Immature natural killer cell (primary cell): Measurements from ENCODE around the gene UBE2E2. TPM values are rescaled to one million over a fixed set of nuclear protein-coding genes. Genes with fewer than 3 reads are reported as not detected.
A peak's percentile ranks its signal among the peaks of the same experiment; 100 is the strongest.
"Not testable (repeated sequence)": the region's sequence is repeated elsewhere in the genome, so short reads cannot be mapped to it uniquely, and the experiment has no call there.

Experiments used
- DNase-seq, 3 donors: peaks; one replicate each; pipeline ENCODE4 v3.0.0; 2022; ENCODE audit warnings: mixed read lengths in 1 of 3
- H3K27ac Mint-ChIP-seq, 6 donors: one replicate each; pipeline ENCODE4 v1.8.0; 2020; ENCODE audit warnings: mixed read lengths in 6 of 6, mild to moderate bottlenecking in 5 of 6, inconsistent platforms in 4 of 6, moderate library complexity in 3 of 6
- H3K27me3 Mint-ChIP-seq, 3 donors: one replicate each; pipeline ENCODE4 v1.8.0; 2020 to 2021; ENCODE audit warnings: low read depth in 3 of 3, mild to moderate bottlenecking in 3 of 3, mixed read lengths in 3 of 3, moderate library complexity in 3 of 3, inconsistent platforms in 1 of 3
- H3K36me3 Mint-ChIP-seq, 3 donors: one replicate each; pipeline ENCODE4 v1.8.0; 2020; ENCODE audit warnings: mixed read lengths in 3 of 3, inconsistent platforms in 2 of 3, mild to moderate bottlenecking in 2 of 3
- H3K4me1 Mint-ChIP-seq, 2 donors: one replicate each; pipeline ENCODE4 v1.8.0; 2020; ENCODE audit warnings: inconsistent platforms in 2 of 2, mild to moderate bottlenecking in 2 of 2, mixed read lengths in 2 of 2, moderate library complexity in 1 of 2
- H3K4me3 Mint-ChIP-seq, 5 donors: one replicate each; pipeline ENCODE4 v1.8.0; 2020; ENCODE audit warnings: mild to moderate bottlenecking in 5 of 5, mixed read lengths in 5 of 5, inconsistent platforms in 3 of 5, moderate library complexity in 3 of 5
- H3K9me3 Mint-ChIP-seq, 6 donors: one replicate each; pipeline ENCODE4 v1.8.0; 2020; ENCODE audit warnings: mild to moderate bottlenecking in 6 of 6, mixed read lengths in 6 of 6, inconsistent platforms in 4 of 6, moderate library complexity in 3 of 6
- polyA plus RNA-seq, 3 donors: library from polyadenylated mRNA; unstranded; fragments of 300-500 nt; fragmentation: Illumina TruSeq; gene quantifications; one replicate each; pipeline ENCODE4 v1.2.3, GENCODE V29; 2021

Gene UBE2E2
- polyA plus RNA-seq, 3 donors from 2014 or later, result 1.8 to 12.9 (median 5.0) TPM

DNA sequence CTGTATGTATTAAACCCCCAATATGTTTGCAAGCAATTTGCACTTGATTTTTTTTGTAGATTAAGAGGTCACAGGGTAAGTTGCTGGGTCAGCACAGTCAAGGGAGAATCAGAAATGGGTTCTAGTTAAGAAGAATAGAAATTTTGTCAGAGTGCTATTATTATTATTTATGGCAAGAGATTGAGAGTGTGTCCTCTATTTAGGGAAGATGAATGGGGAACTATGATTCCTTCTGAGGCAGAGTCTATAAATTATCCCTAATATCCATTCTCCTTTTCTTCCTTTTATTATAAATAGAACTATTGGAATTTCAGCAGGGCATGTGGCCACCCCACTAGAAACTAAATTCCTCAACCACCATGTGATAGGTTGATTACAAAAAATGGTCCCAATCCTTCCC lies 392.7 kb downstream of the UBE2E2 start:
- H3K9me3 Mint-ChIP-seq, result peaks cover 0 to 1% (median 0%) of the 10 kb centered on the region in 6 donors
- no peak overlapping the region for H3K27ac Mint-ChIP-seq

DNA sequence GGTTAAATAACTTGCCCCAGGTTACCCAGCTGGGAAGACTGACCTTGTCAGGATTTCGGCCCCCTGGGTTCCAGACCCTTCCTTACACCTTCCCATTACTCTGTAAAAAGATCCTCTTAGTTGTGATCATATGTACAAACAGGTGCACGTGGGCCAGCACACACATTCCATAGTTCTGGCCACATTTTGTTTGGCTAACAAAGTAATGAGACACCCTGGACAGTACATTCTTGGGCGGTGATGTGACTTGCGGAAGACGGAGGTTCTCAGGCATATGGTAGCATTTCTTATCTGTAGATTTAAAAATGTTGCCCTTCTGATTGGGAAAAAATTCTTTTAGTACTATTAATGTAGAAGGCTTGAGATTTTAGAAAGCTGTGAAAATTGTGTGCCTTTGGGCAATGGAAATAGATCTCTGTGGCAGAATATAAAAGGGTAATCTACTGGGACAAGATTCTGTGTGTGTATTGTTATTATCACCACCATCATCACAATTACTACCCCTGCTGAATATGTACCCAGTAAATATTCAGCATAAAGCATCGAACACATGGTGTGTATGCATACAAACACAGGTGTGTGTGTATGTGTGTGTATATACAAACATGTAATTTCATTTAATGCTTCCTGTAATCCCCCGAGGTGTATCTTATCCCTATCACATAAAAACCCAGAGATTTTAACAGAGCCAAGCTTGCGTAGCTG lies 397.2 kb downstream of the UBE2E2 start:
- no peak overlapping the region for H3K27ac Mint-ChIP-seq
- H3K4me1 Mint-ChIP-seq, result no peaks in the 10 kb centered on the region
- no peak for DNase-seq
- peaks cover 1 to 3% (median 2%) of the 10 kb centered on the region in 3 donors for H3K27me3 Mint-ChIP-seq
- H3K4me3 Mint-ChIP-seq, result no peak overlapping the region
- peaks cover 0 to 1% (median 0%) of the 10 kb centered on the region in 6 donors for H3K9me3 Mint-ChIP-seq
- H3K36me3 Mint-ChIP-seq, result no peaks in the 10 kb centered on the region

More for the DNA sequence above, 392.7 kb downstream of the UBE2E2 start:
- Mint-ChIP-seq H3K4me1 (peaks cover 8% of the 10 kb centered on the region in 2 donors), H3K27me3 (peaks cover 1 to 3% (median 2%) of the 10 kb centered on the region in 3 donors), H3K36me3 (no peaks in the 10 kb centered on the region), H3K4me3 (no peak overlapping the region)
- no peak for DNase-seq

DNA sequence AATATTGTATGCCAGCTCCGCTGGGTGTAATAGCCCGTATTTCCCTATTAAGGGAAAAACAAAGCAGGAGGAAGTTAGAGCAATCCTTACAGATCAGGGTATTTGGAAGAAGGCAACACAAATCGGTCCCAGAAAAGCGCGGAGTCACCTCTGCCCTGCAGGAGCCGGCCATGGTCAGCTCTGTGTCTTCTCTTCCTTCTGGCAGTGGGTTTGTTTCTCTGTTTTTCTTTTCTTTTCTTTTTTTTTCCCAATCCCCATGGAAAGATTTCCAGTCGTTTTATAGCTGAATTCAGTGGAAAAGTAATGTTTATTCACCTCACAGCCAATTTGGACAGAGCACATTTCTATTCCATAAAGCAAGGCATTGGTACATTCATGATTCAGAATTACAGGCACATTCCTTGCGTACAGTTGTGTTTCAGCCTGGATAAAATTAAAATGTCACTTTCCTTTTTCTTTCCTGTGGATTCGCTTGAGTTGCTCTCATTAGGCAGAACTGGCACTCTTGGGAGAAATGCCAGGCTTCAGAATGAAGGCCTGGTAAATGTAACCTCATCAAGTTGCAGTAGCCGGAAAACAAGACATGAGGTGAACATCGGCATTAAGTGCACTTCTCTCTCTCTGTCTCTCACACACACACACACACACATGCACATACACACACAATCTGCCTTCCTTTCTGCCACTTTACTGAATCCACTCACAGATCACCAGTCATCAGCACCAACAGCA lies 398.1 kb downstream of the UBE2E2 start:
- DNase-seq, result no peak
- Mint-ChIP-seq H3K36me3 (no peaks in the 10 kb centered on the region), H3K27me3 (peaks cover 1 to 5% (median 2%) of the 10 kb centered on the region in 3 donors), H3K9me3 (peaks cover 0 to 1% (median 0%) of the 10 kb centered on the region in 6 donors), H3K4me3 (no peak overlapping the region), H3K27ac (no peak overlapping the region), H3K4me1 (no peaks in the 10 kb centered on the region)

DNA sequence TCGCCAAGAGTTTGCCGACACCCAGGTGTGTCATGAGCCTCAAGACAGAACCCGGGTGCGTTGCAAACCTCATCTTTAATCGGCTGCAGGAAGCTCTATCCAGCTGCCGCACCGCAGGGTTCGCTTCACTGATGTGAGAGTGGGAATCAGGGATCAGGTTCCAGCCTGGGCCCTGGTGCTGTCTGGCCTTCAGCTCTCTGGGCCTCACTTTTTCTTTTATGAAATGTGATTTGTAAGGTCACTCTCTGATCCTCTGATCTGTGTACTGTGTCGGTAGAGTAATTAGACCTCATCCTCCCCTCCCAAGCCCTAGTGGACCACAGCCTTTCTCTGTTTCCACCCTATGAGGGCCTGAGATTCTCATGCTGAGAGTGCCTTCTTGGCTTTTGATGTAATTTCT lies 399.8 kb downstream of the UBE2E2 start:
- Mint-ChIP-seq H3K27me3 (peaks cover 1 to 7% (median 2%) of the 10 kb centered on the region in 3 donors), H3K9me3 (no peaks in the 10 kb centered on the region), H3K4me3 (no peak overlapping the region), H3K4me1 (no peaks in the 10 kb centered on the region), H3K27ac (no peak overlapping the region), H3K36me3 (no peaks in the 10 kb centered on the region)
- no peak for DNase-seq

DNA sequence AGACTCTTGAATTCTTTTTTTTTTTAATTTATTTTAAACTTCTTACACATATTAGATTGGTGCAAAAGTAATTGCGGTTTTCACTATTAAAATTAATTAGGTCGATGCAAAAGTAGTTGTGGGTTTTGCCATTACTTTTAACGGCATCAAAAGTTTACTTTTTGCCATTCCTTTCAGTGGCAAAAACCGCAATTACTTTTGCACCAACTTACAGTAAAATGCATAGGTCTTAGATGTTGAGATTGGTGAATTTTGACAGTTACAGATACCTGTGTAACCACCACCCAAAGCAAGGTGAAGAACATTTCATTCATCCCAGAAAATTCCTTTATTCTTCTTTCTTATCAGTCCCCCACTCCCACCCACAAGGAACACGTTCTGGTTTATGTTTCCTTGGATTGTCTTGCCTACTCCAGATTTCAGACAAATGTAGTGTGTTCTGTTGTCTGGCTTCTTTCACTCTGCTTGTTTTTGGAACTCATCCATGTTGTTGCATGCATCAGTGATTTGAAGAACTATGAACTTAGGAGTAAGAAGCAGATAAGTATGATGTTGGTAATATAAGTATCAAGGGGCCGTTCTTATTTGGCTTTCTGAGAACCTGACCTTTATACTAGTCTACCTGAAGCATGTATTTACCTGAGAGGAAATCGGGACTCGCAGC lies 404.2 kb downstream of the UBE2E2 start:
- Mint-ChIP-seq H3K27me3 (peaks cover 2 to 4% (median 2%) of the 10 kb centered on the region in 3 donors), H3K36me3 (no peaks in the 10 kb centered on the region), H3K27ac (no peak overlapping the region), H3K9me3 (no peaks in the 10 kb centered on the region), H3K4me3 (no peak overlapping the region), H3K4me1 (no peaks in the 10 kb centered on the region)
- no peak for DNase-seq

DNA sequence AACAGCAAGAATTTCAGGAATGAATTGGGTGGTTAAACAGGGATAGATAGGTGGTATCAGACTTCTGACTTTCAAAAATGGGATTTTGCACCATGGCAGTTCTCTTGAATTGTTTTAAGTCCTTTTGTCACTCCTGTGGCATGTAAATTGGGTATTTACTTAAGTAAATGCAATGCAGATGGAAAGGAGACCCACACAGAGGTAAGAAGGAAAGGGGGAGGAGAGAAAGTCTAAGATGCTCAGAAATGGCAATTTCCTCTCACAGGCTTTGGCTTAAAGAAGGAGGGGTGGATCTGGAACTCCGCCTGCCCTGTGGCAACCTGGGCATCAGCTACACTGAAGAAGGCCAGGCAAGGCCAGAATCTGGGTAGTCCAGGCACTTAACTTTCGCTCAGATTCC lies 405.5 kb downstream of the UBE2E2 start:
- DNase-seq, result no peak
- Mint-ChIP-seq H3K9me3 (no peaks in the 10 kb centered on the region), H3K27me3 (peaks cover 2 to 4% (median 2%) of the 10 kb centered on the region in 3 donors), H3K4me3 (no peak overlapping the region), H3K4me1 (no peaks in the 10 kb centered on the region), H3K27ac (no peak overlapping the region), H3K36me3 (no peaks in the 10 kb centered on the region)

DNA sequence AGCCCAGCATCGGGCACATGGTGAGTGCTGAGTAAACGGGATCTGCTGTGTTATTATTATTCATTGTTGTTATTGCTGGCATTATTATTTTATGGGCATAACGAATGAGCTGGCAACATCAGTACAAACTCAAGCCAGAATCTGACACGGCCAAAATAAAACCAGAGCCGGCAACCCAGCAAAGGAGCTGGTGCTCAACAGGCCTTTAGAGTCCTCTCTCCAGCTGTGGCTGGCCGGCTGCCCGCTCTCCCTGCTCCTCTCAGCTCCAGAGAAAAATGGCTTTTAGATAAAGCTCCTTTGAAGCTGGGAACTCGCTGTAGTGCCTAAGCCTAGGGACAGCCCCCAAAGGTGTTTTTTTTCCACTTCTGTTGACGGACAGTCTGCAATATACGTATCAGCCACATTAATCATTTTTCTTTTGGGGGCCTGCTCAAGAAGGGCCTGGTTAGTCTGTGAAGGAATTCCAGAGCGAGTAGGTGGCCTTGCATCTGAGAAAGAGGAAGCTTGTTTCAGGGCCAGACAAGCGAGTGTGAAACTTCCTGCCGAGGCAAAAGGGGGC lies 408.7 kb downstream of the UBE2E2 start:
- Mint-ChIP-seq H3K4me1 (peaks cover 2 to 3% of the 10 kb centered on the region in 2 donors), H3K36me3 (no peaks in the 10 kb centered on the region), H3K9me3 (no peaks in the 10 kb centered on the region), H3K27ac (no peak overlapping the region), H3K27me3 (peaks cover 0 to 5% (median 2%) of the 10 kb centered on the region in 3 donors), H3K4me3 (no peak overlapping the region)
- DNase-seq, result no peak

DNA sequence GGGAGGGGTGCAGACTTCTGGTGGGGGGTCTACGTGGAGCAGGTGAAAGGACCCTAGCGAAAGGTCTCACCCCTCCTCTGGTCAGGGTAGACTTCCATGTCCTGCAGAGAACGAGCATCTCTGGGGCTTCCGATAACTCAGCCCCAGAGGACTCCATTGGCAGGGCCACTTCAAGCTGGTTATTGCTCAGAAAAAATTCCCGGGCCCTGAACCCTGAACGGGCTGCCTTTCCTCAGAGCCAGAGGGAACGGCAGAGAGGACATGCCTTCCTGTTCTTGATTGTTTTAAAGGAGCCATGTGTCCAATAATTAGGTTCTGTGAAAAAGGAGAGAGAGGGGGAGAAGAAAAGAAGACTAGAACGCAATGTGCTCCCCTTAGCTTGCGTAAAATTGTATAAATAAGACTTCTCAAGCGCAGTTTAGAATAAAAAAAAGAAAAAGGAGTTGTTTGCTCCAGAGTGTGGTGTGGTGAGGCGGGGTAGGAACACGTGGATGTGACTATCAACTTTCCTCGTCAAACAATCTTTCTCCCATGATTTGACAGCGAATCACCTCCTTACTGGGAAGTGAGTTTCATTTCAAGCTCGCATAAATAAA lies 409.3 kb downstream of the UBE2E2 start:
- H3K9me3 Mint-ChIP-seq, result no peaks in the 10 kb centered on the region
- no peak for DNase-seq

DNA sequence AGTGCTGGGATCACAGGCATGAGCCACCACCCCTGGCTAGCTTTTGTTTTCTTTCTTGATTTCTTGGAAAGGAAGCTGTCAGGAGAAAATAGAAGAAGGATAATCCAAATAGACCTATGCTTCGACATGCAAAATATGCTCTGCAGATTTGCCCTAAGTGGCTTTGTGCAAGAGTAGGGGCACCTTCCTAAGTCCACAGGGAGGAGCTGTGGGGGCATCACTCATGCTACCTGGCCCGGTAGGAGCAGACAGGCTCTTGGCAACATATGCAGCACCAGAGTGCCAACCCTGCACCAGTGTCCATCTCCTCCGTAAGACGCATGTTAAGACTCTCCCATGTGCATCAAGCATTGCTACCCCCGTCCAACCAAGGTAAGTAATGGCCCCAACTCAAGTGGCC lies 411.9 kb downstream of the UBE2E2 start:
- Mint-ChIP-seq H3K27me3 (peaks cover 0 to 5% (median 4%) of the 10 kb centered on the region in 3 donors), H3K4me3 (no peak overlapping the region), H3K27ac (peak overlapping the region in 1 of 6 donors; percentile 12), H3K4me1 (peaks cover 7 to 11% of the 10 kb centered on the region in 2 donors), H3K36me3 (no peaks in the 10 kb centered on the region), H3K9me3 (peaks cover 0 to 2% (median 0%) of the 10 kb centered on the region in 6 donors)
- no peak for DNase-seq

More for the DNA sequence above, 409.3 kb downstream of the UBE2E2 start:
- Mint-ChIP-seq H3K4me3 (no peak overlapping the region), H3K27me3 (peaks cover 0 to 5% (median 2%) of the 10 kb centered on the region in 3 donors), H3K36me3 (no peaks in the 10 kb centered on the region), H3K4me1 (peaks cover 7 to 9% of the 10 kb centered on the region in 2 donors), H3K27ac (no peak overlapping the region)

DNA sequence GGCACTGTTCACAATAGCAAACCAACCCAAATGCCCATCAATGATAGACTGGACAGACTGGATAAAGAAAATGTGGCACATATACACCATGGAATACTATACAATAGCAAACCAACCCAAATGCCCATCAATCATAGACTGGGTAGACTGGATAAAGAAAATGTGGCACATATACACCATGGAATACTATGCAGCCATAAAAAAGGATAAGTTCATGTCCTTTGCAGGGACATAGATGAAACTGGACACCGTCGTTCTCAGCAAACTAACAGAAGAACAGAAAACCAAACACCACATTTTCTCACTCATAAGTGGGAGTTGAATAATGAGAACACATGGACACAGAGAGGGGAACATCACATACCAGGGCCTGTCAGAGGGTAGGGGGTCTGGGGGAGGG lies 415.3 kb downstream of the UBE2E2 start:
- H3K27me3 Mint-ChIP-seq, H3K9me3 Mint-ChIP-seq, H3K4me3 Mint-ChIP-seq, H3K36me3 Mint-ChIP-seq, DNase-seq, H3K27ac Mint-ChIP-seq: not testable (repeated sequence)
- peaks cover 7 to 11% of the 10 kb centered on the region in 2 donors for H3K4me1 Mint-ChIP-seq

DNA sequence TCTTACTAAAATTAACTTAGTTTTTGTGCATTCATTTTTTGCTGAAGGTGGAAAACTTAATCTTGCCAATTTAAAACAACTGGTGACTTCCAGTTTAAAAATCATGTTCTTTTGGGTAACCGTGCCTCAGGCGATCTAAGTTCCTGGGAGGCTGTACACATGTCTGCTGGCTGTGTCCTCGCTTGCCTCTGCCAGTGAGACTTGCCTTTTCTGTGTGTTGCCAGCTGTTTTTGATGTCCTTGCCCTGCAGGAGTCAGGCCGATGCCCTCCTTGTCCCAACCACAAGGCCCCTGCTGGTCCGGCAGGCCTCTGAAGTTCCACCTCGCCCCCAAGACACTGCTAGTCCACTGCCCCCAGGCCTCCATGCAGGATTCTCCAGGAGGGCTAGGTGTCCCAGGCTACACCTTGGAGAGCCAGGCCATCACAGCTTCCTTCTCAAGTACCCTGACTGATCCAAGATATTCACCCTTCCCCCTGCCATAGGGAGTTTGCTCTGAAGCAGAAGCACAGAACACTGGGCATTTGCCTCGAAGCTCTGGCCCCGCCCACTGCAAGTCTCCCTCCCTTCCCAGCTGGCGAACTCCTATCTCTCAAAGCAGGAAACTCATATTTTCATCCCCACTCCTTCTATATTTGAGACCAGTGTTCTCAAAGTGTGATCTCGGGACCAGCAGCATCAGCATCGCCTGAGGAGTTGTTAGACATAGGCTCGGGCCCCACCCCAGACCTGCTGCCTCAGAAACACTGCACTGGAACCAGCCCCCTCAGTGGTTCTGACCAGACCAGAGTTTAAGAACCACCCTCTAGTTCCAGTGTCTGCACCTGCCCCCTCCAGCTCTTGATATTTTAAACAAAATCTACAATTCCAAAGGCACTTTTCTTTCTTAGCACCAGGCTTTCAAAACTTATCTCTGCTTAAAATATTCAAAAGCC lies 416.8 kb downstream of the UBE2E2 start:
- Mint-ChIP-seq H3K9me3 (peaks cover 0 to 2% (median 0%) of the 10 kb centered on the region in 6 donors), H3K4me1 (peaks cover 7 to 11% of the 10 kb centered on the region in 2 donors), H3K27me3 (peaks cover 2 to 6% (median 5%) of the 10 kb centered on the region in 3 donors), H3K4me3 (no peak overlapping the region), H3K36me3 (peaks cover 0 to 3% (median 0%) of the 10 kb centered on the region in 3 donors), H3K27ac (no peak overlapping the region)
- no peak for DNase-seq

DNA sequence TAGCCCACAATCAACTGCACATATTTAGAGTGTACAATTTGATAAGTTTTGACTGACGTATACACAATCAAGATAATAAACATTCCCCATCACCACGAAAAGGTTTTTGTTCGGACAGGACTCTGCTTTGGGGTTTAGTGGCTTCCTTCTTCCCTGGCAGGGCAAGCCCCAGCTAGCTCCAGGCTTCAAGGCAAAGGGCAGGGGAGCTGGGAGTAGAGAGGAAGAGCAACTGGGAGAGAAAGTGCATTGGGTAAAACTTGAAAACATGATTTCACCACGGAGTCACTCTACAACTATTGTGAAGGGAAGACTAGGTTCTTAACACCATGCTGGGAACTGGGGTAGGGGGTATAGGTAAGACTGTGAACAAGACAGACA lies 417.5 kb downstream of the UBE2E2 start:
- peaks cover 0 to 5% (median 0%) of the 10 kb centered on the region in 6 donors for H3K9me3 Mint-ChIP-seq
- peaks cover 7 to 11% of the 10 kb centered on the region in 2 donors for H3K4me1 Mint-ChIP-seq
- H3K27me3 Mint-ChIP-seq, result peaks cover 2 to 6% (median 5%) of the 10 kb centered on the region in 3 donors
- no peak overlapping the region for H3K4me3 Mint-ChIP-seq
- H3K36me3 Mint-ChIP-seq, result peaks cover 0 to 3% (median 0%) of the 10 kb centered on the region in 3 donors
- H3K27ac Mint-ChIP-seq, result no peak overlapping the region
- DNase-seq, result no peak
